OCI-LY3 (cell line): ENCODE data around the gene DSCAM.

Experiments
- CTCF ChIP-seq: fragments of 200-600, 300-600 bp; sonication (generic); IDR thresholded peaks from 2 replicates; pipeline ENCODE4 v1.5.1; 2014; ENCODE audit warnings: antibody characterized with exemption, low read length, low read depth
- EZH2phosphoT487 ChIP-seq: fragments of 200-600 bp; shearing (Covaris generic); IDR thresholded peaks from 2 replicates; pipeline ENCODE4 v1.6.1; 2018; ENCODE audit warnings: antibody characterized with exemption, mixed run types, low read depth

- TF ChIP-seq CTCF (no peak), EZH2phosphoT487 (no peak)
These were observed 300.3 kb downstream of the DSCAM start for GRCh38 chr21:40546647-40547046.
